Lung (tissue), 12 donors: ENCODE data around the gene SLAIN1. TPM values are rescaled to one million over a fixed set of nuclear protein-coding genes. Genes with fewer than 3 reads are reported as not detected.

ENCODE experiments used
- ATAC-seq: fragments of 200-7000 bp; cut with Tn5 transposase; one replicate; pipeline ENCODE4 v1.9.1; 2020; ENCODE audit warnings: moderate number of reproducible peaks; ENCODE audit not compliant: insufficient read depth, low FRiP score
- DNase-seq, 3 donors: peaks; one replicate each; pipeline ENCODE4 v3.0.0-alpha.2; 2013 to 2017
- H3K27ac ChIP-seq, 2 donors: one replicate each; pipeline ENCODE4 v1.5.1; 2013; ENCODE audit warnings: mild to moderate bottlenecking in 2 of 2, moderate library complexity in 2 of 2, control low read depth in 1 of 2, inconsistent platforms in 1 of 2, low read depth in 1 of 2, low read length in 1 of 2
- H3K27me3 ChIP-seq, 3 donors: one replicate each; pipeline ENCODE4 v1.5.1; 2013; ENCODE audit warnings: low read length in 2 of 3; ENCODE audit not compliant: control insufficient read depth in 3 of 3, insufficient read depth in 3 of 3
- H3K36me3 ChIP-seq, 4 donors: one replicate each; pipeline ENCODE4 v1.5.1; 2013; ENCODE audit warnings: low read length in 4 of 4, mild to moderate bottlenecking in 1 of 4, moderate library complexity in 1 of 4; ENCODE audit not compliant: control insufficient read depth in 4 of 4, insufficient read depth in 4 of 4
- H3K4me1 ChIP-seq, 5 donors: one replicate each; pipeline ENCODE4 v1.5.1; 2013; ENCODE audit warnings: low read length in 5 of 5, mild to moderate bottlenecking in 2 of 5, moderate library complexity in 1 of 5; ENCODE audit not compliant: control insufficient read depth in 5 of 5, insufficient read depth in 5 of 5
- H3K4me3 ChIP-seq: one replicate; pipeline ENCODE4 v1.5.1; 2013; ENCODE audit warnings: mild to moderate bottlenecking, control low read depth, moderate library complexity
- H3K9ac ChIP-seq, 2 donors: one replicate each; pipeline ENCODE4 v1.5.1; 2013; ENCODE audit warnings: low read length in 2 of 2, control low read depth in 1 of 2; ENCODE audit not compliant: insufficient read depth in 1 of 2
- H3K9me3 ChIP-seq, 4 donors: one replicate each; pipeline ENCODE4 v1.5.1; 2013; ENCODE audit warnings: low read length in 3 of 4, mild to moderate bottlenecking in 1 of 4, moderate library complexity in 1 of 4; ENCODE audit not compliant: control insufficient read depth in 4 of 4, insufficient read depth in 3 of 4
- CTCF ChIP-seq: IDR thresholded peaks from 2 replicates; pipeline ENCODE4 v1.5.1; 2012; ENCODE audit warnings: mild to moderate bottlenecking; ENCODE audit errors: control extremely low read depth, extremely low read depth
- WGBS, 2 donors: extraction: QIAGEN DNeasy Blood & Tissue Kit; methylation state at CpG; one replicate each; pipeline ENCODE4 v1.1.7; 2013; 5-methylcytosine and 5-hydroxymethylcytosine counted together
- polyA plus RNA-seq, 2 donors: library from polyadenylated mRNA; stranded (reverse); fragments of 200-250 nt; gene quantifications; one replicate each; pipeline ENCODE4 v1.2.1, GENCODE V29; 2013
- total RNA-seq, 2 donors: library from RNA; depleted of rRNA in 1 of 2; stranded (reverse); fragments of >200 nt in 1 of 2; gene quantifications; one replicate each; pipeline ENCODE4 v1.2.1, GENCODE V29; 2014 to 2021
- donor health status: control.
- donor health status: control.
- donor health status: Bipolar disorder and iron deficiency.
- donor health status: healthy.
- donor health status: DM: yes; HTN: yes; CAD: no.

Gene SLAIN1
- total and polyA plus RNA-seq, 4 donors = 7.6 to 44.7 (median 12.4) TPM

- Histone ChIP-seq H3K27me3 (no peaks in the 10 kb centered on the region), H3K4me3 (no peak overlapping the region), H3K36me3 (peaks cover 0 to 6% (median 0%) of the 10 kb centered on the region in 4 donors), H3K27ac (no peak overlapping the region), H3K9me3 (no peaks in the 10 kb centered on the region), H3K9ac (no peak overlapping the region), H3K4me1 (no peaks in the 10 kb centered on the region)
- no peak for TF ChIP-seq CTCF
- 90 to 94% methylated on average over 2 of the region's 2 CpGs for WGBS, 2 donors
- ATAC-seq (no peak), DNase-seq (no peak)
Observed at GRCh38 chr13:77742801-77743200, 45.3 kb downstream of the SLAIN1 start.

GRCh38 chr13:77745784-77746183 lies 48.3 kb downstream of the SLAIN1 start:
- ATAC-seq (no peak), DNase-seq (no peak)
- H3K27ac ChIP-seq = no peak overlapping the region
- no peak overlapping the region for H3K9ac ChIP-seq
- WGBS, 2 donors = 67 to 88% methylated on average over 1 of the region's 1 CpG
- H3K36me3 ChIP-seq = peaks cover 0 to 6% (median 0%) of the 10 kb centered on the region in 4 donors
- H3K27me3 ChIP-seq = no peaks in the 10 kb centered on the region
- TF ChIP-seq CTCF = no peak
- H3K4me1 ChIP-seq = no peaks in the 10 kb centered on the region
- no peaks in the 10 kb centered on the region for H3K9me3 ChIP-seq
- no peak overlapping the region for H3K4me3 ChIP-seq

DNA sequence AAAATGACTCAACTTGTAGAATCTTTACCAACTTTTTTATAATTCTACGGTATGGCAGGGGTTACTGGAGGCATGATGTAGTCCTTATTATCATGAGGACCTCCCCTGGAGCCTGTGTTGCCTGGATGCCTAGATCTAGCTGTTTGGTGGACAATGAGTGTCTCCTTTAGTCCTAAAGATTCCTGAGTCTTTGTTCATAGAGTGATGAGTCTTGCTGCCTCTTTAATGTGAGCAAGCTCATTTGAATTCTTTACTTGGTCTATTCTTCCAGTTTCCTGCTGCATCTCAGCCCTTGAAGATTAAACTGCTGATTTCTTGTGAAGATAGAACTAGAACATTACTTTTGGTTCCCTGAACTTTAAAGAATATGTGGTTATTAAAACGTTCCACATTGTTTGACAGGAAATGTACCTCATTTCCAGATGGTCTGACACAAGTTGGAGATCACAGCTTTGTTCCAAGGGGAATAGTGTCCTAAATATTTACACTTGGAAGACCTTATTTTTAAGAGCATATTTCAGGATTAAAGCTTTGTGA lies 51.9 kb downstream of the SLAIN1 start:
- no peaks in the 10 kb centered on the region for H3K4me1 ChIP-seq
- no peaks in the 10 kb centered on the region for H3K27me3 ChIP-seq
- no peak overlapping the region for H3K4me3 ChIP-seq
- peaks cover 0 to 5% (median 0%) of the 10 kb centered on the region in 4 donors for H3K36me3 ChIP-seq
- WGBS, 2 donors = 41 to 46% methylated on average over 2 of the region's 2 CpGs
- no peak overlapping the region for H3K9ac ChIP-seq
- ATAC-seq = no peak
- no peak for TF ChIP-seq CTCF
- no peaks in the 10 kb centered on the region for H3K9me3 ChIP-seq
- no peak for DNase-seq
- H3K27ac ChIP-seq = no peak overlapping the region
